ENCODE data around the gene ALPL. TPM values are rescaled to one million over a fixed set of nuclear protein-coding genes. Genes with fewer than 3 reads are reported as not detected.

The ALPL gene
- total RNA-seq, 1 experiment from 2014 or later = 410 TPM

DNA sequence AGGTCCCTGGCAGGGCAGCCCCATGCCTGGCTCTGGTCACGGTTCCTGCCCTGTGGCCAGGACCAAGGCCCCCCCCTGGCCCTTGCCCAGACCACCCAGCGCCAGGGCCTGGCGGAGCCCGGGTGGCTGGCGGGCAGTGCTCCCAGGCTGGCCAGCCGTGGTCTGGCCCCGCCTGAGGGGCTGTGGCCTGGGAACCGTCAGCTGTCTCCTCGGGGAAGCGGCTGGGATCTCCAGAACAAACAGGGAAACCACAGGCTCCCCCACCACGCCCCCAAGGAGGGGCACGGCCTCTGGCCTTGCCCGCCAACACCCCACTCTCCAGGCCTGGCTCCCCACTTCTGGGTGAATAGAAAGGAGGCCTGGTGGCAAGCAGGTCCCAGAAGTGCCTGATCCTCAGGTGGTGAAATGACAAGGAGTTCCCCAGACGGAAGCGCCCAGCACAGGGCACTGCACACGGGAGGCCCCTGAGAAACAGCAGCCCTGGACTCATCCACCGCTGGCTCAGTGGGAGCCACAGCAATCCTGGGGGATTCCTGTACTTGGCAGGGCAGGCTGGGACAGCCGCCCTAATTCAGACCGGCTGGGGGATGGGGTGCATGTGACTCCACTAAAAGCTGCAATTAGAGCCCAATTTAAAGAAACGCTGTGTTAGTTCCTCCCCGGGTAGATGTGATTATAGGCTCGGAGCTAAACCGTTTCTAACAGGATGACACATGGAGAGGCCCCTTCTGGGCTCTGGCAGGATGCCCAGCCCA lies 81.1 kb downstream of the ALPL start:
- no peaks in the 10 kb centered on the region for H3K9me3 ChIP-seq (replicated peaks)
- H3K27me3 ChIP-seq (replicated peaks) = no peaks in the 10 kb centered on the region
- H3K4me1 ChIP-seq (replicated peaks) = peaks cover 97% of the 10 kb centered on the region
- peak; percentile 92 for DNase-seq (ENCODE audit: low read depth in 1 of 2, low spot score in 2 of 2)
- H3K36me3 ChIP-seq = peaks cover 7% of the 10 kb centered on the region; the same call in 1 of the 2 replicates
- H3K4me3 ChIP-seq = no peak overlapping the region
- H3K27ac ChIP-seq = peak overlapping the region; percentile 94

DNA sequence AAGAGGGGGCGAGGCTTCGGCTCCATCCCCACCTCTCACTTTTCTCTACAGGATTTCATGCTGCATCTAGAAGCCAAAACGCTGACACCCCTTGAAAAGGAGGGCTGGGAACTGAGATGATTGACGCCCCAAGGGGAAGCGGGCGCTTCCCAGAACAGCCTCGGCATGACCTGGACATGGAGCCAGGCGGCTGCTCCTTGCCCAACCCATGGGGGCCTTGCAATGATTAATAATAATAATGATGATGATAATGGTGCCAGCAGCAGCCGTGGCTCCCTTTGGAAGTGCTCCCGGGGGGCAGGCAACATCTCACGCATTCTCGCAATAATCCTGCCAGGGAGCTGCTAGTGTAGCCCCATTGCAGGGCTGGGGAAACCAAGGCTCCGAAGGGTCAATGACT lies 81.7 kb downstream of the ALPL start:
- Histone ChIP-seq H3K4me1 (replicated peaks) (peaks cover 97% of the 10 kb centered on the region), H3K27ac (peak overlapping the region; percentile 94), H3K27me3 (replicated peaks) (no peaks in the 10 kb centered on the region), H3K36me3 (peaks cover 7% of the 10 kb centered on the region; the same call in 1 of the 2 replicates), H3K4me3 (no peak overlapping the region), H3K9me3 (replicated peaks) (no peaks in the 10 kb centered on the region)
- no peak for DNase-seq (ENCODE audit: low read depth in 1 of 2, low spot score in 2 of 2)

DNA sequence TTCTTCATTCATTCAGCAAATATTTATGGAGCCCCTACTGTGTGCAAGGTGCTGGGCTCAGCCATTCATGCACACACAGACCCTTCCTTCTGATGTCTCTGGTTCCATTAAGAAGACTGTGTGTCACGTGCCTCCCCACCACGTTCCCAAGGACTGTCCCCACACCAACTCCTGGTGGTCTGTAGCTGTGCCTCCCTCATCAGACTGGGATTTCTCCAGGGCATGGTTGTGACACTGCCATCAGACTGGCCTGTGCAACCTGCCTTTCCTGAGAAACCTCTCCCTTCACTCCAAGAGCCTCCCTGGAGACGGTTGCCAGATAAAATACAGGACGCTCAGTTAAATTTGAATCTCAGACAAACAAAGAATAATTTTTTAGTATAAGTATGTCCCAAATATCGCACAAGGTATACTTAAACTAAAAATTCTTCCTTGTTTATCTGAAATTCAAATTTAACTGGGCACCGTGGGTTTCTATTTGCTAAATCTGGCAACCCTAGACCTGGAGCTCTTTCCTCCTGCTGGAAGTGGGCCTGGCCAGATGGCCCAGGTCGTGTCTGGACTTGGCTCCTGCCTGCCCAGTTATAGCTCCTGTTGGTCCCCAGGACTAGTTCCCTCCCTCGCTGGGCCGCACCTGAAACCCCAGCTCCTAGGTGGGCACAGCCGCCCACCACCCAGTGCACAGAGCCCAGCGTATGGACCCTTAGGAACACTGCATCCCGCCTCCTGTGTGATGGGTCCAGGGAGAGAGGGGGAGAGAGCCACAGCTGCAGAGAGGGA lies 83.1 kb downstream of the ALPL start:
- H3K4me1 ChIP-seq (replicated peaks) = peaks cover 83% of the 10 kb centered on the region
- no peaks in the 10 kb centered on the region for H3K27me3 ChIP-seq (replicated peaks)
- no peak overlapping the region for H3K4me3 ChIP-seq
- H3K36me3 ChIP-seq = peaks cover 7% of the 10 kb centered on the region; the same call in 1 of the 2 replicates
- no peak for DNase-seq (ENCODE audit: low read depth in 1 of 2, low spot score in 2 of 2)
- H3K27ac ChIP-seq = no peak overlapping the region
- no peaks in the 10 kb centered on the region for H3K9me3 ChIP-seq (replicated peaks)

DNA sequence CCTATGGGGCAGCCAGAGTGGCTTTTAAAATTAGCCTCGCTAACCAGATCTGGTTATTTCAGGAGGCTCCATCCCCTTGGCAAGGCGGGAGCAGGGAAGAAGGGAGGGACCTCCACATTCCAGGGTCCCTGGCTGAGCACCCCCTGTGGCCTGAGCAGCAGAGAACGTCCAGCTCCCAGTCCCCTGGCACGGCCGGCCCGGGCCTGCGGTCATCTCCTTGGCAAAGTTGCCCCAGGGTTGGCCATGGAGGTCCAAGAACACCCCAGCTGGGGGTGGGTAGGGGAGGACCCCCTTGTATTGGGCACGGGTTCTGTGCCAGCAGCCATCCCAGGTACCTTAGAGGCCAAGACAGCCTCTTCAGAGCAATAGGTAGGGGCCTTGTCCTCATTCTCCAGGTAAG lies 84.0 kb downstream of the ALPL start:
- peaks cover 74% of the 10 kb centered on the region for H3K4me1 ChIP-seq (replicated peaks)

DNA sequence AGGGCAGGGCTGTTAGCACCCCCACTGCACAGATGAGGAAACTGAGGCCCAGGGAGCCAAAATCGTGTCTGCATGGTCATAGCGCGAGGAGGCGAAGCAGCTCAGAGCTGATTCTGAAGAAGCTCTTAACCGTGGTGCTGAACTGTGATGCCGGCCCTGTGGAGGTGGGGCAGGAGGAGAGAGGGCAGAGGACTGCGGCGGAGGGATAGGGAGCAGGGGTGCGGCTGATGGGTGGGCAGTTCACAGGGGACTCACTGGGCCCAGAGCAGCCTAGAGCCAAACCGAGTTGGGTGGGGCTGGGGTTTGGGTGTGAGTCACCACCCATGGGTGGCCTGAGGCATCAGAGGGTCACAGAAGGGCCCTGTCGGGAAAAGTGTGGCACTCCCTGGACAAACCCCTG lies 85.3 kb downstream of the ALPL start:
- H3K4me1 ChIP-seq (replicated peaks) = peaks cover 61% of the 10 kb centered on the region
- no peaks in the 10 kb centered on the region for H3K9me3 ChIP-seq (replicated peaks)
- no peaks in the 10 kb centered on the region for H3K27me3 ChIP-seq (replicated peaks)
- no peak overlapping the region for H3K4me3 ChIP-seq
- H3K36me3 ChIP-seq = peaks cover 7% of the 10 kb centered on the region; the same call in 1 of the 2 replicates
- DNase-seq (ENCODE audit: low read depth in 1 of 2, low spot score in 2 of 2) = peak; percentile 91 to 97
- H3K27ac ChIP-seq = peak overlapping the region; percentile 68

More for the DNA sequence above, 84.0 kb downstream of the ALPL start:
- Histone ChIP-seq H3K27ac (no peak overlapping the region), H3K36me3 (peaks cover 7% of the 10 kb centered on the region; the same call in 1 of the 2 replicates), H3K27me3 (replicated peaks) (no peaks in the 10 kb centered on the region), H3K9me3 (replicated peaks) (no peaks in the 10 kb centered on the region), H3K4me3 (no peak overlapping the region)
- no peak for DNase-seq (ENCODE audit: low read depth in 1 of 2, low spot score in 2 of 2)

DNA sequence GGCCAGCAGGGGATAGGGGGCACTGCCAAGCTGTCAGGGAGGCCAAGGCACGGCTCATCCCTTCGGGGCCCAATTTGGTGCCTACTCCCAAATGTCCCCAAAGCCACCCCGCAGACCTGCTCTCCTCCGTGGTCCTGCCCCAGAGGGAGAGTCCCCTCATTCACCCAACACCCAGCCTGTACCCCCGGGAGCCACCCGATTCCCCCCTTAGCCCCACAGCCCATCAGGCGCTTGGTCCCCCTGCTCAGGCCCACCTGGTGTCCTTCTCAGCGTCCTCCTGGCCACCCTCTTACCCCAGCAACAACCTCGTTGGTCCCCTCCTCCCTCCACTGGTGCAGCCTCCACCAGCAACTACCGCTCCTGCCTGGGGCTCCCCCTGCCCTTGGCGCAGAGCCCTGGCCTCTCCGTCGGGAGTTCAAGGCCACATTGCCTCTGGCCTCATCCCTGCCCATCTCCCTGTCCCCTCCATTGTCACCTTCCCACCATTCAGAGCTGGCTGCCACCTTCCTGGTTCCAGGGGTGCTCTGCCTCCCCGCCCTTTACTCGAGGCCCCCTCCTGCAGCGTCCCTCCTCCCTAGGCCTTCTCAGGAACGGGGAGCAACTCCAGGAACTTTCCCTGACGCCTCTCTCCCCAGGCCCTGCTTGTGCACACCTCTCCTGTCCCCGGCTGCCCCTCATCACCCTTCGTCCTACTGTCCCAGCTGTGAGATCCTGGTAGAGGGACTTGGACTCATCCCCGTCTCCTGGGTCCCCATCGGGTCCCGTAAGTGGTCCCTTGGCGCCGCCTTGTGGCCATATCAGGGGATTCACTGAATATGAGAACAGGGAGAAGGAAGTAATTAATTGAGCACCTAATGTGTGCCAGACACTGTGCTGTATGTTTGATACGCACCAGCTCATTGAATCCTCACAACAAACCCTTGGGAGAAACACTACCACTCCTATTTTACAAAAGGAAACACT lies 86.0 kb downstream of the ALPL start:
- no peak overlapping the region for H3K4me3 ChIP-seq
- H3K9me3 ChIP-seq (replicated peaks) = no peaks in the 10 kb centered on the region
- DNase-seq (ENCODE audit: low read depth in 1 of 2, low spot score in 2 of 2) = peak; percentile 89 to 94
- H3K4me1 ChIP-seq (replicated peaks) = peaks cover 54% of the 10 kb centered on the region
- H3K27me3 ChIP-seq (replicated peaks) = no peaks in the 10 kb centered on the region
- H3K27ac ChIP-seq = peak overlapping the region; percentile 68
- H3K36me3 ChIP-seq = peaks cover 7% of the 10 kb centered on the region; the same call in 1 of the 2 replicates

DNA sequence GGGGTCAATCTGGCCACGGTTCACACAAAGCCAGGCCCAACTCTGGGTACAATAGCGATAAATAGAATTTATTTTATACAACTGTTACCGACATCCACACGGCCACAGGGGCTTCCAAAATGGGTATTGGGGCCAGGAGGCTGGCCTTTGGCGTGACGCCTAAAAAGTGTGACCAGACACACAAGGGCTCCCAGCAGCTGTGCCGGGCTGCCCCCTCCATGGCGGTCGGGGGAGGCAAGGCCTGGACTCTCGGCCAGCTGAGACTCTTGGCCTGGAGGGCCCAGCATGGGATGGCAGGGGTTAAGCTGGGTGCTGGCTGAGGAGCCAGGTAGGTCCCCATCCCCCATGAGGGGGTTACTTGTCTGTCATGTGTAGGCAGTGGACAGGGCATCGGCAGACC lies 87.0 kb downstream of the ALPL start:
- Histone ChIP-seq H3K27ac (no peak overlapping the region), H3K36me3 (peaks cover 7% of the 10 kb centered on the region; the same call in 1 of the 2 replicates), H3K4me3 (no peak overlapping the region), H3K9me3 (replicated peaks) (no peaks in the 10 kb centered on the region), H3K4me1 (replicated peaks) (peaks cover 44% of the 10 kb centered on the region), H3K27me3 (replicated peaks) (no peaks in the 10 kb centered on the region)
- DNase-seq (ENCODE audit: low read depth in 1 of 2, low spot score in 2 of 2) = no peak

DNA sequence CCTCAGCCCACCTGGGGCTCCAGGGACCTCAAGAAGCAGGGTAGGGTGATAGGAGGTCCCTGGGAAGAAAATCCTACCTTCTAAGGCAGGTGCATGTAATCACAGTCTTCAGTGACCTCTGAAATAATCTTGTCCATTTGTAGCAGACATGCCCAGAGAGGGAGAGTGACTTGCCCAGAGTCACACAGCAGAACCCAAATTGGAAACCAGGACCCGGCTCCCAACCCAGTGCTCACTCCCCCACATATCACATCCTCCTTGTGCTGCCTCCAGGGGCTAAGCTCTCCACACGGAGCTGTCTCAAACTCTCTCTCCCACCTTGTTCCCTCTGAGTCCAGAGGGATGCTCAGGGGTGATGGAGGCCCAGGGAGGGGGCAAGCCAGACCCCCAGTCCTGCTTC lies 87.4 kb downstream of the ALPL start:
- DNase-seq (ENCODE audit: low read depth in 1 of 2, low spot score in 2 of 2) = no peak
- Histone ChIP-seq H3K27ac (no peak overlapping the region), H3K36me3 (peaks cover 7% of the 10 kb centered on the region; the same call in 1 of the 2 replicates), H3K4me3 (no peak overlapping the region), H3K9me3 (replicated peaks) (no peaks in the 10 kb centered on the region), H3K4me1 (replicated peaks) (peaks cover 40% of the 10 kb centered on the region), H3K27me3 (replicated peaks) (no peaks in the 10 kb centered on the region)

DNA sequence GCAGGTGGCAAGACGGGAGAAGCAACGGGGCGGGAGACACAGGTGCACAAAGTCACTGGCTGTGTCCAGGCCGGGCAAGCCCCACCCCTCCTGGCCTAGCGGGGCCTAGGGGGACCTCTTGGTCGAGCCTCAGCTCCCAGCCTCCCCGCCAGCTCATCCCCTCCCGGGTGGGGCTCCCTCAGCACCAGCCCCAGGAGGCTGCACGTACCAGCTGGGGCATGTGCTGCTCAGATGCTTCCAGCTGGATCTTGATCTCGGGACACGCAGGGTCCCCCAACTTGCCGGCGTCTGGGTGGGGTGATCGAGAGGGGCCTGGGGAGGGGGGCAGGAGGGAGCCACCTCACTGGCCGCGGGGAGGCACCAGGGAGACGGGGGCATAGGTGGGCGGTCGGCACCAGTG lies 88.5 kb downstream of the ALPL start:
- Histone ChIP-seq H3K4me3 (no peak overlapping the region), H3K27ac (no peak overlapping the region), H3K27me3 (replicated peaks) (no peaks in the 10 kb centered on the region), H3K36me3 (peaks cover 9% of the 10 kb centered on the region; the same call in 1 of the 2 replicates), H3K9me3 (replicated peaks) (no peaks in the 10 kb centered on the region), H3K4me1 (replicated peaks) (peaks cover 31% of the 10 kb centered on the region)
- DNase-seq (ENCODE audit: low read depth in 1 of 2, low spot score in 2 of 2) = no peak

DNA sequence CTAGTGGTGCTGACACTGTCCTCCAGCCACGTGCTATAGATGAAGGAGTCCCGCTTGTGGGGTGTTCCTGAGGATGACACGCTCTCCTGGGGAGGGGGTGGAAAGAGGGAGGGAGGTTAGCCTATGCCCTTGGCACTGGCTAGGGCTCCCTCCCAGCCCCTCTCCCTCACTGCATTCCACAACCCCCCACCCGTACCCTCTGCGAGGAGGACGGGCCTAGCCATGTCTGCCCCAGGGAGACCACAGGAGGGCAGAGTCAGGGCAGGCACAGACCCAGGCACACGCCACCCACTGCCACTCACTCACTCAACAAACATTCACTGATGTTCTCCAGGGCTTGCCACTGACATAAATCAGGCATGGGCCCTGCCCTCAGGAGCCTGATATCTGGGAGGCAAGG lies 89.2 kb downstream of the ALPL start:
- H3K27ac ChIP-seq = no peak overlapping the region
- H3K4me3 ChIP-seq = no peak overlapping the region
- no peak for DNase-seq (ENCODE audit: low read depth in 1 of 2, low spot score in 2 of 2)
- no peaks in the 10 kb centered on the region for H3K9me3 ChIP-seq (replicated peaks)
- peaks cover 25% of the 10 kb centered on the region for H3K4me1 ChIP-seq (replicated peaks)
- no peaks in the 10 kb centered on the region for H3K27me3 ChIP-seq (replicated peaks)
- H3K36me3 ChIP-seq = peaks cover 9% of the 10 kb centered on the region; the same call in 1 of the 2 replicates

DNA sequence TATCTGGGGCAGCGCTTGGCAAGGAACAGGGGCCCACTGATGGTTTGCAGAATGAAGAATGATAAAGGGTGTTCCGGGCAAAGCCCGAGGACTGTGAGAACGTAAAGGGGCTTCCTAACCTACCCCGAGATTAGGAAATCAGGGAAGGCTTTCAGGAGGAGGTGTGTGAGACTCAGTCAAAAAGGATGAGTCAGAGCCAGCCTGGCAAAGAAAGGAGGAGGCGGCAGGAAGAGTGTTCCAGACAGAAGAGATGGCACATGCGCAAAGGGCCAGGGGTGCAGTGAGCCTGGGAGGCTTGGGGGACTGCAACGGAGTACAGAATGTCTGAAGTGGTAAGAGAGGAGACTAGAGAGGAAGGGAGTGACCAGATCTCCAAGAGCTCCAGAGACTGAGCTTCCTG lies 89.7 kb downstream of the ALPL start:
- H3K4me1 ChIP-seq (replicated peaks) = peaks cover 20% of the 10 kb centered on the region
- H3K36me3 ChIP-seq = peaks cover 6% of the 10 kb centered on the region; the same call in 1 of the 2 replicates
- H3K4me3 ChIP-seq = no peak overlapping the region
- H3K27me3 ChIP-seq (replicated peaks) = no peaks in the 10 kb centered on the region
- H3K9me3 ChIP-seq (replicated peaks) = no peaks in the 10 kb centered on the region
- no peak overlapping the region for H3K27ac ChIP-seq
- no peak for DNase-seq (ENCODE audit: low read depth in 1 of 2, low spot score in 2 of 2)

DNA sequence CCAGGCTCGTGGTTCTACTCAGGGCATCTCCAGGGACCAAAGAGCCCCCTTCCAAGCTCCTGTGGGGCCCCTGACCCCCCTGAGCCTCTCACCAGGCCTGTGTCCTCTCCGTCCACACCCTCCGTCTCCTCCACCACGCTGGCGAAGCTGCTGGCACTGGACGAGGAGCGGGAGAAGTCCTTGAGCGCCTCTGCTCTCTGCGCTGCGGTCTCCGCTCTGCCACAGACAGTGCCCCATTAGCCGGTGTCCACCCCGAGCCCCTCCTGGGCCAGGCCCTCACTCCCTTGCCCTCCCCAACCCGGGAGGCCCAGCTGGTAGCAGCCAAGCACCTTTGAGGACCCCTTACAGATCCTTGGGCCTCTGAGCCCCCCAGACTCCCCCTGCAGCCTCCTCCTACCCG lies 90.2 kb downstream of the ALPL start:
- H3K4me3 ChIP-seq = no peak overlapping the region
- DNase-seq (ENCODE audit: low read depth in 1 of 2, low spot score in 2 of 2) = no peak
- no peak overlapping the region for H3K27ac ChIP-seq
- no peaks in the 10 kb centered on the region for H3K9me3 ChIP-seq (replicated peaks)
- 0 out of 2 replicates have a peak, but pooled peaks cover 2% of the 10 kb centered on the region for H3K36me3 ChIP-seq
- no peaks in the 10 kb centered on the region for H3K27me3 ChIP-seq (replicated peaks)
- peaks cover 19% of the 10 kb centered on the region for H3K4me1 ChIP-seq (replicated peaks)
